ENCODE data around the gene UBA7. TPM values are rescaled to one million over a fixed set of nuclear protein-coding genes. Genes with fewer than 3 reads are reported as not detected.

The UBA7 gene
- total RNA-seq, 1 donor = 76.7 TPM

DNA sequence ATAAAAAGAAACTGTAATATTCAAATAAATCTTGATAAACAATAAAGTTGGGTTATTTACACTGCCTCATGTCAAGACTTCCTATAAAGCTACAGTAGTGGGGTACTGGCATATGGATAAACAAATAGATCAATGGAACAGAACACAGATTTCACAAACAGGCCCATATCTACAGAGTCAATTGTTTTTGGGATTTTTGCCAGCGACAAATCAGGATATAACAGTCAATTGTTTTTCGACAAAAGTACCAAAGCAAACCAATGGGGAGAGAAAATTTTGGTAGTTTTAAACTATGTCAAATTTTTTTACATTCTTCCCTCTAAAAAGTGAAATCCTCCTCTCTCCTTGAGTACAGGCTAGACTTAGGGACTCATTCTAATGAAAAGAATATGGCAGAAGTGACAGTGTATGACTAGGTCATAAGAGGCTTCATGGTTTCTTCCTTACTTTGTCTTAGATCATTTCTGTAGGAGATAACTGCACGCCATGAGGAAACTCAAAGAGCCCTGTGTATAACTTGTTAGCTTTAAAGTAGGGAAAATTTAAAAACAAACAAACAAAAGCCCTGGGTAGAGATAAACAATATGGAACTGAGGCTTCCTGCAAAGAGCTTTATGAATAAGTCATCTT lies 44.4 kb downstream of the UBA7 start:
- Histone ChIP-seq H2AFZ (ENCODE audit: low read length) (no peak overlapping the region), H3K36me3 (ENCODE audit: insufficient read depth, low read length) (no peaks in the 10 kb centered on the region), H3K9me3 (ENCODE audit: low read depth, low read length) (no peaks in the 10 kb centered on the region), H3K79me2 (ENCODE audit: insufficient read depth, low read length) (peaks cover 92% of the 10 kb centered on the region), H3K27me3 (ENCODE audit: insufficient read depth, low read length) (no peaks in the 10 kb centered on the region), H3K4me2 (ENCODE audit: insufficient read depth, low read length) (no peak overlapping the region), H4K20me1 (ENCODE audit: insufficient read depth, low read length) (peaks cover 40% of the 10 kb centered on the region), H3K27ac (ENCODE audit: low read depth, low read length) (no peak overlapping the region), H3K4me1 (ENCODE audit: insufficient read depth, low read length) (no peaks in the 10 kb centered on the region), H3K4me3 (ENCODE audit: insufficient read depth, low read length) (no peak overlapping the region)
- TF ChIP-seq, protein P1, sequence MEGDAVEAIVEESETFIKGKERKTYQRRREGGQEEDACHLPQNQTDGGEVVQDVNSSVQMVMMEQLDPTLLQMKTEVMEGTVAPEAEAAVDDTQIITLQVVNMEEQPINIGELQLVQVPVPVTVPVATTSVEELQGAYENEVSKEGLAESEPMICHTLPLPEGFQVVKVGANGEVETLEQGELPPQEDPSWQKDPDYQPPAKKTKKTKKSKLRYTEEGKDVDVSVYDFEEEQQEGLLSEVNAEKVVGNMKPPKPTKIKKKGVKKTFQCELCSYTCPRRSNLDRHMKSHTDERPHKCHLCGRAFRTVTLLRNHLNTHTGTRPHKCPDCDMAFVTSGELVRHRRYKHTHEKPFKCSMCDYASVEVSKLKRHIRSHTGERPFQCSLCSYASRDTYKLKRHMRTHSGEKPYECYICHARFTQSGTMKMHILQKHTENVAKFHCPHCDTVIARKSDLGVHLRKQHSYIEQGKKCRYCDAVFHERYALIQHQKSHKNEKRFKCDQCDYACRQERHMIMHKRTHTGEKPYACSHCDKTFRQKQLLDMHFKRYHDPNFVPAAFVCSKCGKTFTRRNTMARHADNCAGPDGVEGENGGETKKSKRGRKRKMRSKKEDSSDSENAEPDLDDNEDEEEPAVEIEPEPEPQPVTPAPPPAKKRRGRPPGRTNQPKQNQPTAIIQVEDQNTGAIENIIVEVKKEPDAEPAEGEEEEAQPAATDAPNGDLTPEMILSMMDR (IDR thresholded peaks at IDR 0.05; ENCODE audit: extremely low read depth, low read depth, low read length) = no peak
- no peak for DNase-seq (ENCODE audit: insufficient read length, low spot score, missing footprints)

DNA sequence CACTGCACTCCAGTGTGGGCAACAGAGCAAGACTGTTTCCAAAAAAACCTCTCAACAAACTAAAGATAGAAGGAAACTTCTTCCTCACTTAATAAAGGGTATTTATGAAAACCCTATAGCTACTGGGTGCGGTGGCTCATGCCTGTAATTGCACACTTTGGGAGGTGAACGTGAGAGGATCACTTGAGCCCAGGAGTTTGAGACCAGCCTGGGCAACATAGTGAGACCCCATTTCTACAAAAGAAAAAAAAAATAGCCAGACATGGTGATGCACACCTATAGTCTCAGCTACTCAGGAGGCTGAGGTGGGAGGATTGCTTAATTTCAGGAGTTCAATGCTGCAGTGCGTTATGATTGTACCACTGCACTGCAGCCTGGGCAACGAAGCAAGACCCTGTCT lies 49.8 kb downstream of the UBA7 start:
- TF ChIP-seq, protein P1 (IDR thresholded peaks at IDR 0.05; ENCODE audit: extremely low read depth, low read depth, low read length) = no peak
- H3K27me3 ChIP-seq (ENCODE audit: insufficient read depth, low read length) = no peaks in the 10 kb centered on the region
- H3K4me3 ChIP-seq (ENCODE audit: insufficient read depth, low read length) = no peak overlapping the region
- H3K9me3 ChIP-seq (ENCODE audit: low read depth, low read length) = no peaks in the 10 kb centered on the region
- H4K20me1 ChIP-seq (ENCODE audit: insufficient read depth, low read length) = peaks cover 39% of the 10 kb centered on the region
- H3K27ac ChIP-seq (ENCODE audit: low read depth, low read length) = no peak overlapping the region
- no peak overlapping the region for H2AFZ ChIP-seq (ENCODE audit: low read length)
- no peaks in the 10 kb centered on the region for H3K36me3 ChIP-seq (ENCODE audit: insufficient read depth, low read length)
- no peaks in the 10 kb centered on the region for H3K4me1 ChIP-seq (ENCODE audit: insufficient read depth, low read length)
- H3K79me2 ChIP-seq (ENCODE audit: insufficient read depth, low read length) = peaks cover 85% of the 10 kb centered on the region
- no peak for DNase-seq (ENCODE audit: insufficient read length, low spot score, missing footprints)
- no peak overlapping the region for H3K4me2 ChIP-seq (ENCODE audit: insufficient read depth, low read length)

DNA sequence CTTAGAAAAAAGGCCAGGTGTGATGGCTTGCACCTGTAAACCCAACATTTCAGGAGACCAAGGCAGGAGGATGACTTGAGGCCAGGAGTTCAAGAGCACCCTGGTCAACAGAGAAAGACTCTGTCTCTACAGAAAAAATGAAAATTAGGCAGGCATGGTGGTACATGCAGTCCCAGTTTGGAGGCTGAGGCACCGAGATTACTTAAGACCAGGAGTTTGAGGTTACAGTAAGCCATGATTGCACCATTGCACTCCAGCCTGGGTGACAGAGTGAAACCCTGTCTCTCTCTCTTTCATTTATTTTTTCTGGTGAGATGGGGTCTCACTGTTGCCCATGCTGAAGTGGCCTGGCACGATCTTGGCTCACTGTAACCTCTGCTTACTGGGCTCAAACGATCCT lies 52.1 kb downstream of the UBA7 start:
- no peaks in the 10 kb centered on the region for H3K9me3 ChIP-seq (ENCODE audit: low read depth, low read length)
- no peak overlapping the region for H3K4me2 ChIP-seq (ENCODE audit: insufficient read depth, low read length)
- H2AFZ ChIP-seq (ENCODE audit: low read length) = no peak overlapping the region
- H3K4me1 ChIP-seq (ENCODE audit: insufficient read depth, low read length) = no peaks in the 10 kb centered on the region
- H4K20me1 ChIP-seq (ENCODE audit: insufficient read depth, low read length) = peaks cover 36% of the 10 kb centered on the region
- TF ChIP-seq, protein P1 (IDR thresholded peaks at IDR 0.05; ENCODE audit: extremely low read depth, low read depth, low read length) = no peak
- H3K79me2 ChIP-seq (ENCODE audit: insufficient read depth, low read length) = peaks cover 85% of the 10 kb centered on the region
- DNase-seq (ENCODE audit: insufficient read length, low spot score, missing footprints) = no peak
- H3K36me3 ChIP-seq (ENCODE audit: insufficient read depth, low read length) = no peaks in the 10 kb centered on the region
- H3K27ac ChIP-seq (ENCODE audit: low read depth, low read length) = no peak overlapping the region
- no peak overlapping the region for H3K4me3 ChIP-seq (ENCODE audit: insufficient read depth, low read length)
- H3K27me3 ChIP-seq (ENCODE audit: insufficient read depth, low read length) = no peaks in the 10 kb centered on the region

DNA sequence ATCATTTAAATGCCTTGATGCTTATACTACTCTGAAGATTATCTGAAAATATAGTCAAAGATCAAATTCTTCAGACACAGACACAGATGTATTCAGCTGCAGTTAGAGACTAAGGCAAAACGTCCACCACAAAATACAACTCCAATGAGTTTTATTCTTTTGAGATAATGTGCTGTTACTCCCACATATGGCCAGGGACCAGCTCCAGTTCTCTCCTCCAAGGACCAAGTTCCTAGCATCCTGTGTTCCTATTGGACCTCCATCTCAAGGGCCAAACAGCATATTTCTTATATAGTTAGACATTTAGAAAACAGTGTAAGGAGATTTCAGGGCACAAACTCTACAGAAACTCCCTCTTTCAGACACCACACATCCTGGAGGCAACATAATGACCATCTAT lies 54.5 kb downstream of the UBA7 start:
- no peak overlapping the region for H3K4me3 ChIP-seq (ENCODE audit: insufficient read depth, low read length)
- no peaks in the 10 kb centered on the region for H3K36me3 ChIP-seq (ENCODE audit: insufficient read depth, low read length)
- no peaks in the 10 kb centered on the region for H3K9me3 ChIP-seq (ENCODE audit: low read depth, low read length)
- H3K4me2 ChIP-seq (ENCODE audit: insufficient read depth, low read length) = no peak overlapping the region
- H3K4me1 ChIP-seq (ENCODE audit: insufficient read depth, low read length) = no peaks in the 10 kb centered on the region
- no peak overlapping the region for H3K27ac ChIP-seq (ENCODE audit: low read depth, low read length)
- no peaks in the 10 kb centered on the region for H3K27me3 ChIP-seq (ENCODE audit: insufficient read depth, low read length)
- no peak overlapping the region for H2AFZ ChIP-seq (ENCODE audit: low read length)
- peaks cover 86% of the 10 kb centered on the region for H3K79me2 ChIP-seq (ENCODE audit: insufficient read depth, low read length)
- TF ChIP-seq, protein P1 (IDR thresholded peaks at IDR 0.05; ENCODE audit: extremely low read depth, low read depth, low read length) = no peak
- no peak for DNase-seq (ENCODE audit: insufficient read length, low spot score, missing footprints)
- peaks cover 43% of the 10 kb centered on the region for H4K20me1 ChIP-seq (ENCODE audit: insufficient read depth, low read length)
